Activated CD4-positive, alpha-beta T cell treated with anti-CD3 and anti-CD28 coated beads for 4 hours (primary cell): ENCODE results near the gene DBX1.
"Not testable (repeated sequence)": the region's sequence is repeated elsewhere in the genome, so short reads cannot be mapped to it uniquely, and the experiment has no call there.

Source experiments
- DNase-seq, 2 donors: peaks; one replicate each; pipeline ENCODE4 v3.0.0-alpha.2; 2020

Gene DBX1

DNA sequence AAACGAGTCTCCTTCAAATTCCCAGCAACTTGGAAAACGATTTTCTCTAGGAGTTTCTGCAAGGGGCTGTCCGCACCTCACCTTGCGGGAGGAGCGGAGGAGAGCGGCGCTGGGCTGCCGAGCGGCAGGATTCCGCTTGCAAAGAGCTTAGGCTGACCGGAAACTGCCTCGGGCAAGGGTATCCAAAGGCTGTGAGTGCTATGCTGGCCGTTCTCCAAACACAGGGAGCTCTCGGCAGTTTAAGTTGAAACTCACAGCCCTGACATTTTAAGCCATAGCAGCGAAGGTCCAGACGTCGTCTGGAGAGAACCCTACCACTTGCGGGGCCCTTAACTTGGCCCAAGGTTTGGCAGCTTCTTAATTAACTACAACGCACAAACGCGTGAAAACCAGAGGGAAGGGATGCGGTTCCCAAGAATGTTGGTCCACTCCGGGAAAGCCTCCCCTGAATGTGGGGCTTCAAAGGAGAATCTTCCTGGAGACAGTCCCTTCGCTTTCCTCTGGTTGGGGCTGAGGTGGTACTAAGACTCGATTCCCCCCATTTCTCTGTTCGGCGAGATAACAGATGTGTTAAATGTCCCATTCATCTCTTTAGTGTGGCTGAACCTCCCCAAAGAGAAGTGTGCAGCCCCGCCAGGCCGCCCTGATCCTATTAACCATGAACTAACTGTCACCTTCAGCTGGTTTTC lies 1.1 kb upstream of the DBX1 start:
- DNase-seq = no peak

DNA sequence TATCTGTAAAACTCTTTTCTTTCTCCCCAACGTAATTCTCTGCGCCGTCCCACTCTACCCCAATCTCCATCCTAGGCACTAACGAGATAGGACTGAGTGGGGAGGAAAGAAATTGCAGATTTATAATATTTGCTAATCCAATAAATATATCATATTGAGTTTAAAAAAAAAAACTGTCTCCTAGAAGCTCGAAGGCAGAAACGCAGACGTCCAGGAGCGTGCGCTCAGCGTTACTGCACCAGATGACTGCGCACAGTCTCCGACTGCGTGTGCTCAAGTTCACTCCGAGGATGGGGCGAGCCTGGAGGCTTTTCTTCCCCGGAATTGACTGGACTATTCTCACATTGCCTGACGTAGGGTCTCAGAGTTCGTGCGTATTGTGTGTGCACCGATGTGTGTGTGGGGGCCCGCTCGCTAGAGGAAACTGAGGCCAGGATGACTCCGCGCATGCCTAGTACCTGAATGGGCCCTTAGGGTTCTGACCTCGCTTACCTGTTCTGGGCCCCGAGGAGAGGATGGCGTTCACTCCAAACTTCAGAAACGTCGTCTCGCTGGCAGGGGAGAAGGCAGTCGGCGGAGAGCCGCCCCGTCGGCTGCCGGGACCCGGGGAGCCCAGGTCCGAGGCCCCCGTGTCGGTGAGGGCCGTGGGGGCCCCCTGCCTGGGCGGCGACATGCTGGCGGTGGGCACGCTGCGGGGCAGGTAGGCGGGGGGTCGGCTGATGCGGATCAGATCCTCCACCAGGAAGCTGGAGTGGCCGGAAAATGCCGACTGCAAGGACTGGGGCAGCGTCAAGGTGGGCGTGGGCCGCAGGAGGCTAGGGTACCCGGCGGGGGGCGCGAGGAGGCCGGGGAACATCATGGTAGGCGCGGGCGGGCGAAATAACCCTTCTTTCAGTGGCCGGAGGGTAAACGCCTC lies 551 bp downstream of the DBX1 start:
- no peak for DNase-seq

DNA sequence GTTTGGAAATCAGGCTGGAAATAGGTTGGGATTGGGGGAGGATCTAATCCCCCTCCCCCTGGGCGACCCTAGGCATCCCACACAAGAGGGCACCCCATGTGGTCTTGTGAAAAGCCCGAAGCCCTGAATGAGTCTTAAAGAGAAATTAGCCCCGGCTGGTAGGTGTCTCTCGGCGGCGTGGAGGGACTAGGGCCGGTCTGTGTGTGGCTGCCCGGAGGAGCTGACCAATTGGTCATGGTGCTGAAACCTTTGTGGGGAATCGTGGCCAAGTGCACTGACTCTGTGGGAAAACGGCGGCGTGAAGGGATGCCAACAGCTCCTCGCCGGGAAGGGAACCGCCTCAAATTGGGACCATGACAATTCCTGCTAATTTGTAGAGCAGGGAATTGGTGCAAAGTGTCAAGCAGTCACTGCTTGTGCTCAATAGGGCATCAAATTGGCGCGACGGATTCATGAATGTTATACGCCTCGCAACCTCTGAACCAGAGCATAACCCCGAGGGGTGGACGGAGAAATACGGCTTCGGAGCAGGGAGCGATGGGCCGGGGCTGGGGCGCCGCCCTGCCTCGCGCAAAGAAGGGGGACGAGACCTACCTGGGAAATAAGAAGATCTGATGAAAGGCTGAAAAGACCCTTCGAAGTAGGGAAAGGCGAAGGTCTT lies 1.5 kb downstream of the DBX1 start:
- no peak for DNase-seq

DNA sequence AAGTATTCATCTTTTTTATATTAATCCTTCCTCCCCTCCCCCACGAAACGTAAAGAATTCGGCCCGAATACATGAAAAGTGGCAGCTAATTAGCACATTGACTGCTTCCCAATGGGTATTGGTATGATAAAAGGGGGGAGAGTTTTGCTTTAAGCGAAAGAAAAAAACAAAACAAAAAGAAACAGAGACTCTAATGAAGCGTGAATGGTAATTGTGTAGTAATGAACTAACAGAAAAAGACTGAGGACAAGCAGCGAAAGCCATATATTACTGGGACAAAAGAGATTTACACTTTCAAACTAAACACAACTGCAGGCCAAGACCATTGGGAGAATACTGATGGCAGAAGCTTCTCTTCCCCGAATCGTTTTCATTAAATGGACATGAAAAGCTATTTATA lies 2.5 kb downstream of the DBX1 start:
- no peak for DNase-seq

DNA sequence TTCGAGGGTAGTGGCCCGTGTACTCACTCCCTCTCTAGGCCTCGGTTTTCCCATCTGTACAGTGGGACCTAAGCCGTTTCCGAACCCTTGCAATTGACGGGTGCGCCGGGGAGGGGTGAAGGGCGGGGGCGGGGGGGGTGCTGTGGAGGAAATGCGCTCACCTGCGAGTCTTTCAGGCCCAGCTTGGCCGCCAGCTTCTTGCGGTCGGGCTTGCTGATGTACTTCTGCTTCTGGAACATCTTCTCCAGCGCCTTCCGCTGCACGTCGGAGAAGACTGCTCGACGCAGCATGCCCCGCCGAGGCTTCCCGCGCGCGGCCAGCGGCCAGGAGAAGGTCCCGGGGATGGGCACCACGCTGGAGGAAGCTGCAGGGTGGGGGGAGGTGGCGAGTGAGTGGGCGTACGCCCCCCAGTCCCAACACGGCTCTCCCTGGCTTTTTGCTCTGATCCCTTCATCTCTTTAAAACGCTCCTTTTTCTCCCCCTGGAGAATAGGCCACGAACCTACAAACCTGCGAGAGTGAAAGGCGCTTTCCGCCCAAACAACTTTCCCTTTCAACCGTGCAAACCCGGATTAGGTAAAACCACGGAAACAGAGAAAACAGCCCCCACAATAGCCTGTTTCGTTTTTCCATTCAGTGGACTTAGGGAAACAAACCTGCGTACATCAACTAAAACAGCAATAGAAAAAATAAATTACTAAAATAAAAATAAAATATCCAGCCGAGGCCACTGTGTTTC lies 3.2 kb downstream of the DBX1 start:
- peak; percentile 34 to 36 for DNase-seq

DNA sequence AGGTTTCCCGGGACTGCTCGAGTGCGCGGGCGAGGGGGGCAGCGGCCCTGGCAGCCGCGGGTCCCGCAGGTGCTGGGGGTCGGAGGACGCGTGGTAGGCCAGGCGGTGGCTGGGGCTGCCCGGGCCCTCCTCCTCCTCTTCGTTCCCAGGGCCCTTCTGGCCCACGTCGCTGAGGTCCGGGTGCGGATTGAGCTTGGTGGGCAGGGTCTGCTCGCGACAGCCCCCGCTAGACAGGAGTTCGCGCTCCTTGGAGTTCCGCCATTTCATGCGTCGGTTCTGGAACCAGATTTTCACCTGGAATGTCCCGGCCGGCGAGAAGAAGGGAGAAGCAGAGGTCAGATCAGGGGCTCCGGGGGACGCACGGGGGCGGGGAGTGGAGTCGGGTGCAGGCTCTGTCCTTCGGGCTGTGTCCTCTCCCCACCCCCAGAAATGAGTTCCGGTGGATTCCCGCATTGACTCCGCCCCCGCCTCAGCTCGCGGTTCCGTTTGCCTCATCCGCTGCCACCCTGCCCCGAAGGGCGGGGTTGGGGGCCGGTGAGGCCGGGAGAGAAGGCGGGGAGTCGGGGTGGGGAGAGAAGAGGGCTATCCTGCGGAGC lies 3.9 kb downstream of the DBX1 start:
- DNase-seq = peak; percentile 58 to 61

DNA sequence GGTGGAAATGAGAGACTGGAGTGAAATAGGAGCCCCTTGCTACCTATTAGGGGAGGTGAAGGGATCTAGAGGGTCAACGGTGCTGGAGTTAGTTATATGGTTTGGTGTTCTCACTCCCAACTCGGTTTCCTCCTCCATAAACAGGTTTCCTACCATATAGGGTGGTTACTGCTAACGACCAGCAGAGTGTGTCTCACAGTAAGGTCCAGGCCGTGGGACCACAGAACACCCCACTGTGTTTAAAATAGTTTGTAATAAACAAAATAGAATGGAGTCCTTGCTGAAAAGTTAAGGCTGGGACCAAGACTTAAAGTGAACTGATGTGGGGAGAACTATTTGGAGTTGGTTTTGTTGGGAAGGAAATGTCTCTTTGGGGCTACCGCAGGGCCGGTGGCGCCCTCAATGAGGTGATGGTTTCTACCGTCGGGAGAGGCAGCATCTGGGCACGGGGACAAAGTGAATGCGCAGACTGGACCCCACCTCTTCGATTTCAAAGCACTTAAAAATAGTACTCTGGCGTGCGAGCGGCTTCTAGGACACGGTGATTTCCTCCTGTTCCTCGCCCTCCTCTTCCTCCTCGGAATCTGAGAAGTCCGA lies 4.5 kb downstream of the DBX1 start:
- DNase-seq = no peak

DNA sequence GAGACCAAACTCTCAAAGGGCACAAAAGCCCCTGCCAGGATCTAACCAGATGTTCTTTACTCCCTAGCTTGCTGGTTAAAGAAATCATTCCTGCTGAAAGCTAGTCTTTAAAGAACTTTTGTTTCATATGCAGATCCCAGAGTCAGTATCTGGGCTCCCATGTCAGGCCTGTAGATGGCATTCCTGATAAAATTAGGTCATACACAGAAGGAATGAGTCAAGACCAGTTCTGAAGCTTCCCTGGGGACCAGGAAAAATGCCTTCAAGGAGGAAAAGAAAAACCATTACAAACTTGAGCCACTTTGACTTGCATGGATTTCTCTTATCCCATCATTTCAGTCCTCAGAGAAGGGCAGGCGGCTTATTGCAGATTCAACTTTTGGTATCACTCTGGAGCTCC lies 5.9 kb downstream of the DBX1 start:
- no peak for DNase-seq

DNA sequence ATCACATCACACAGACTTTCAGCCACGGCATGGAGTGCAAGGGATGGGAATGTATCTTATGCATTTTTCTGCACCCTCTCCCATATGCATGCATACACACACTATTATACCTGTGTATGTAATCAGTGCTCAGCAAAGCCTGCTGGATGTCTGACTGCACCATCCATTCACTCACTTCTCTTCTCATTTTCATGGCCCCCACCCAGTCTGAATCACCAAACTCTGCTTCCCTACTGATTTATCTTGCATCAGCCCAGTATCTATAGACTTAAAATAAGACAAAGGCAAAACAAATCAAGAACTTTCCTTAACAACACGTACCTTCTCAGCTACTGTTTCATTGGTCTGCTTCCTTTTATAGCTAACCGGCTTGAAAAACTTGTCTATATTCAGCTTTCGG lies 21.6 kb downstream of the DBX1 start:
- DNase-seq = no peak

DNA sequence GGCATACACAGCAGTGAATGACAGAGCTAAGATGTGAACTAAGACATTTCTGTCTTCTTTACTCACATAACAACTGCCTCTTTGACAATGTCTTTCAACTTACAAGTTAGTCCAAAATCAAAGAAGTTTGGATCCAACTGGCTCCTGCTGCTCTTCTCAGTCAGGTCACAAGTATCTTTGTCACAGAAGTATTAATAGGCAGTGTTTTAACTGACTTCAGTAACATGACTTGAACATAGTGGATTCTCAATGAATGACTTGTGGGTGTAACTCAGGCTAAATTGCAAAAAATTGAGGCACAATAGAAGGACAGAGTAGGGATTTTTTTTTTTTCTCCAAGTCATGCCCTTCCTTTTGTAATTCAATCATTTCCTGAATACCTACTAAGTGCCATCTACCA lies 22.6 kb downstream of the DBX1 start:
- DNase-seq = no peak

DNA sequence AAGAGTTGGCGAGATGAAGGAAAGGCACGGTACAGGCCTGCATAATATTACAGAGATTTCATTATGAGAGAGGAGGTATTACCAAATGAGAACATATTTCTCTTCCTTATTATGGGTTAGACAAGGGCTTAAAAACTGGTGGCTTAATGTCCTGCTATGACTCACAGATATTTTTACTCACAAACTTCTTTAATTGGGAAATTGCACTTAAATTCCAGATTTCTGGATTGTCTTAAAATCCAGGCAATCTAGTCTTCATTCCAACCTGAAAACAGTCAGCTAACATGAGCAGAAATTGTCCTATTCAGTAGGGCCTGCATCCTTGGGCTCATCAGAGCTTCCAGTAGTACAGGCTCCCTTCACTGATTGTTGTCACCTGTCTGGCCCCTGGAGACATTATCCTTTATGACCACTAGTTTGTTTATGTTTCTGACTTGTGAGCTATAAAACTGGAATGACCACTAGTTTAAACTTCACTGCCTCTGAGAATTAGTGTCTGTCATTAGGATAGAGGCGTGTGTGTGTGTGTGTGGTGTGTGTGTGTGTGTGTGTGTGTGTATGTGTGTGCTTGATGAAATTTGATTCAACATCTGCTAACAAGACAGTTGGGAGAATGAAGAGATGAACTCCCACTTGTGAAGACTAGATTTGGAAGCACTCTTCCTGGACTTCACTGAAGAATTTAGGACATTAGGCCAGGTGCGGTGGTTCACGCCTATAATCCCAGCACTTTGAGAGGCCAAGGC lies 25.1 kb downstream of the DBX1 start:
- DNase-seq = no peak

DNA sequence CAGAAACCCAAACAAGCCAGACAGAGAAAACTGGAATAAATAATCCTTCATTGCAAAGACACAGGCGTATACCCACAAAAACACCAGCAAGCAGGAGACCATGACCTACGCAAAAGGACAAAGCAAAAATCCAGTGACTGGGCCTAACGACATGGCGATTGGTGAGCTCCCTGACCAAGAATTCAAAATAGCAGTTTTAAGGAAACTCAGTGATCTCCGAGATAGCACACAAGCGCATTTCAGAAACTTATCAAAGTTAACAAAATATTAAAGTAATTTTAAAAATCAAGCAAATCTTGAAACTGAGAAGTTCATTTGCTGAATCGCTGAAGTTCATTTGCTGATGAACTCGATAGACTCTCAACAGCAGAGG lies 27.6 kb downstream of the DBX1 start:
- DNase-seq = no peak

DNA sequence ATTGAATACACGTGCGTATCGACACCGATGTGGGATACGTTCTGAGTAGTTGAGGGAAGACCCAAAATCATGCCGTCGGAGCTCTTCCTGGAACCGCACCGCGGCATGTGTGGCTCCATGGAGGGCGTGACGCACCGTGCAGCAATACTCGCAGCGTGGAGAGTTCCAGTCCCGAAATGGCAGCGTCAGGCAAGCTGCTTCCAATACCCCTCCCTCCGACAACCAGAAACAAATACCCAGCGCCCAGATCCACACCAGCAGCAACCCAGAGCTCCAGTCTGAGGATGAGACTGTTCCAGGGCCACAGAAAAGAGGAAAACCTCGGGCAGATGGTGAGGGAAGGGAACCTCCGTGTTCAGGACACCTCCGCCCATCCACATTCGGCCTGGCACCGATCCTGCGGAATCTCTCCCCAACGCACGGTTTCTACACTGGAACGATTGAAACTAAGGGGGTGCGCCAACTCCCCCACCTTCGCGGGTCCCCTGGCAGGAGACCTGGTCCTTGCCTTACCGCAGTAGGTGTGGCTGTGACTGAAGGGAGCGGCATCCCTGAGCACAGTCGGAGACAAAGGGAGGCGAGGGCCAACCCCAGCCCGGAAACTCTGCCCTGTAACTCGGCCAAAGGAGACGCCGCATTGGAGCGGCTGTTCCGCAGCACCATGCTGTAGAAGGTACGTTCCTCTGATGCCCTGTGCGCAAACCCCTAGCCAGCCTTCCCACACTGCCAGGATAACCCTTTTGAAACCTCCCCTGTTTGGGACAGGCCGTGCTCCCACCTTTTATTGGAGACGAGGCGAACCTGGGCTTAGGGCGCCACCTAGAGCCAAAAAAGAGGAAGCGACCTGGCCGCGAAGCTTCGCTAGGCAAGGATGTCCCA lies 28.2 kb downstream of the DBX1 start:
- DNase-seq = peak; percentile 27 to 41

DNA sequence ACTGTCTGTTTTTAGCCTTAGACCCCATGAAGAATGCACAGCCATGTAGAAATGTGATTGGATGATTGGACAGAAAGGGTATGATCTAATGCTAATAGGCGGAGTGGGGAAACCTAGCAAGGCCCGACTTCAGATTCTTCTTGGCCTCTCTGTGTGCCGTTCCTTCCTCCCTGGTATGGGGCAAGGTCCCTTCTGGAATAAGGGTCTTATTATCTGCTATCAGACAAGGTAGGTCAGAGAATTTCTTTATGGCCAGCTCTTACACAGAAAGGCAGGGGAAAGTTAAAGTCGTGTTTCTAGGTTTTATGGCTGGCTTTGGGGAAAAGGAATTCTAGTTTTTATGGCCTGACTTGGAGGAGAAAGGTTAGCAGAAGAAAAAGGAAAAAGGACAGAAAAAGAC lies 30.6 kb downstream of the DBX1 start:
- DNase-seq = no peak

DNA sequence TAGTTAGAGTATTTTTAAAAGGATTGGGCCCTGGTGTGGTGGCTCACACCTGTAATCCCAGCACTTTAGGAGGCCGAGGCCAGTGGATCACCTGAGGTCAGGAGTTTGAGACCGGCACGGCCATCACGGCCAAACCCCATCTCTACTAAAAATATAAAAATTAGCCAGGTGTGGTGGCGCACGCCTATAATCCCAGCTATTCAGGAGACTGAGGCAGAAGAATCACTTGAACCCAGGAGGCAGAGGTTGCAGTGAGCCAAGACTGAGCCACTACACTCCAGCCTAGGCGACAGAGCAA lies 31.8 kb downstream of the DBX1 start:
- not testable (repeated sequence) for DNase-seq

DNA sequence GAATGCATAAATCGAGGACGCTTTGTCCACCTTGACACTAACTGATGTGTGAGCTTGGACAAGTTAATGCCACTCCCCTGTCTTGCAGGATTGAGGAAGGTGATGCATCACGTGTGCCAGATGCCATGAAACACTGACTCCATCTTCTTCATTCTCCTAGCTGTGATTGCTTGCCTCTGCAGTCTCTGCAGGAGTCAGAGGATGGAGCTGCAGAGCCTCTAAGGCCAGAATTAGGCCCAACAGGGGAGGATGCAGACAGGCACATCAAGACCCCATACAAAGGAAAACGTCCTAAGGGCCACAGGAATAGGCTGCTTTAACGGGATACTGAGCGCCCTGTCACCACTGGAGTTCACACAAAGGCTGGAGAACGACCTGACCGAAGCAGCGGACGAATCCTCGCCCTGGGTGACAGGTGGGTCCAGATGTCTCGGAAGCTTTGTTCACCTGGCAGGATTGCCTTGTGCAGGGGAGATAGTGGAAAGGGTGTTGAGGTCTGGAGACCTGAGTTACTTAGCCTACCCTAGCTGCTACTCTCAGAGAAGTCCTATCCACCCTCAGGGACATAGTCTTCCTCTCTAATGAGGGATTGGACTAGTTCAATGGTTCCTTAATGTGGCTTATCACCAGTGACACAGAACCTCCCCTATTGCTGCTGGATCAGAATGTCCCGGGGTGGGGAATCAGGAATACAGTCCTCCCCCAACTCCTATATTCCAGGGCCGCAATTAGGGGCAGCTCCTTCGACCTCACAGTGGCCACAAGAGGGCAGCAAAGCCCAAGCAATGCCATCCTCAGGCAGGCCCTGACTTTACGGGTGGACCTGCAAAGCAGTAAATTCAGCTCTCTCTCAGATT lies 32.4 kb downstream of the DBX1 start:
- DNase-seq = peak; percentile 66 to 77

DNA sequence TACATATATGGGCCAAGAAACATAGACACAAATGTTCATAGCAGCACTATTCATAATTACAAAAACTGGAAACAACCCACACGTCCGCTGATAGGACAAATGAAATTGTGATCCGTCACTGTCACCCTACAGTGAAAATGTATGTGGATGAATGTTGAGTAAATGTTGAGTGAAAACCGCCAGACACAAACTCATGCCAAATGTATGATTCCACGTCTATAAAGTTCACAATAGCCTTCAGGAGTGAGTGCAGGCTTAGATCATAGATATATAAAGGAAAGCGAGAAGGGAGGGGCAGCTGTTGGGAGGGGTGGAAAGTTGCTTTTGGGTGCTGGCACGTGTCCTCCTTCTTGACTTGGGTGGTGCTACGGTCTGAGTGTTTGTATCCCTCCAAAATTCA lies 33.6 kb downstream of the DBX1 start:
- DNase-seq = no peak

DNA sequence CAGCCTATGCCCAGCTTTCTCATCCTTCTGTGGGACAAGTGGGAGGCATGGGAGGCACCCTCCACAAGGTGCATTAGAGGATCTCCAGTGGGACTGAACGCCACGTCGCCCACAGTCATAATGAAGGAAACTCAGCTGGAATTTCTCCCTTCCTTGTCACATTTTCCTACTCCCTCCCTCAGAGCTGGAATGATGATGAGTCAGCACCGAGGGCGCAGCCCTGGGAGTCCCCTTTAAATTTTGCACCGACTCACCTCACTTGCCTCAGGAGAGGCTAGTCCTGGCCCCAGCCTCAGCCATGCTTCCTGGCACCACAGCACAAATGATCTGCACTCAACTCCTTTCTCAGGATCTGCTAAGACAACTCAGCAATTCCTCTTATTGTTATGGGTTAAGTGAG lies 34.3 kb downstream of the DBX1 start:
- no peak for DNase-seq

DNA sequence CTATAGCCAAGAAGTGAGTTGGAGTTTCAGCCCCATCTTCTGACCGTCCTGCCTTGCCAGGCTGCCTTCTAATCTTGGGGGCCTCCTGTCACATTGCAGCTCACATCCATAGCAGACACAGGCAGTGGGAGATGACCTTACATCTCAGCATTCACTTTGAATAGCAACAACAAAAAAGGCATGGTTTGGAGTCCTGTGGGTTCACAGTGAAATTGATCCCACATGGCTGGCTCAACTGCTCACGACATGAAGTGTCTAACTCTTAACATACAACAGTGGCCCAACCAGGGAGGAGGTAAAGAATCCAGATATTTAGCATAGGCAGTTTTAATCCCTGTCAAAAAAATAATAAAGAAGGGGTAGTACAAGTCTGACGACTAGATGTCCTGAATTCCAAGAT lies 38.1 kb downstream of the DBX1 start:
- no peak for DNase-seq
